ENCODE measurements around the gene TOR1AIP2. TPM values are rescaled to one million over a fixed set of nuclear protein-coding genes. Genes with fewer than 3 reads are reported as not detected.
"Not testable (repeated sequence)": the region's sequence is repeated elsewhere in the genome, so short reads cannot be mapped to it uniquely, and the experiment has no call there.

TOR1AIP2 gene
- total and polyA plus RNA-seq, 4 donors, result 9.4 to 64.7 (median 36.1) TPM

DNA sequence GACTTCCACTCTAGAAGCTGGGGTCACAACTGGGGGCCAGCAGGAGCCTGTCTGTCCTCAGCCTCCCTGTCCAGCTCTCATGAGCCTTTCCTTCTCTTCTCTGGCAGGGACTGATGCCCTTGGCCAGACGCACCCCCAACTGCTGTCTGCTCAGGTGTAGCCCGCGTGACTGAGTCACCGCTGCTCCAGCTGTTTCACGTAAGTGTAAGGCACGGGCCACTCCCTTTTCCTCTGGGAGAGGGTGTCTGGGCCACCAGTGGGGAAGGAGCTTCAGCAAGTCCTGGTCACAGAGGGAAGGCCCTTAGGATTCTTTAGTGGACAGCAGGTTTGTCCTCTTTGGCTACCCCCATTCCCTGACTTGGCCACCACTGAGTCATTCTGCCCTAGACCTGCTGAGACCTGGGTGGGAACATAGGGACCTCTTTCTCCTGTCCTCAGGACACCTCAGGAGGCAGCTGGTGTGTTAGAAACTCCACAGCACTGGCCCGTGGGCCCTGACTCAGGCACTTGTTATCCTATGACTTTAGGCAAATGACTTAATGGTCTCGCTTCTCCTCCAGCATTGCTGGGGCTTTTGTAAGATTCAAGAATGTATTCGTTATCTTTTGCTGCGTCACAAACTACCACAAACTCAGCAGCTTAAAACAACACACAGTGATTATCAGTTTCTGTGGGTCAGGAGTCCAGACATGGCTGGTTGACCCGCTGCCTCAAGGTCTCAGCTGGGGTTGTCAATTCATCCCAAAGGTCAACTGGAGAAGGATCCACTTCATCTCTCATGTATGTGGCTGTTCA, 69.7 kb downstream of the TOR1AIP2 start:
- WGBS, 2 donors, result 85 to 88% methylated on average over 11 of the region's 11 CpGs
- H3K27me3 ChIP-seq (ENCODE audit: control insufficient read depth in 1 of 2, insufficient read depth in 2 of 2, low read length in 1 of 2), result no peaks in the 10 kb centered on the region
- no peaks in the 10 kb centered on the region for H3K9me3 ChIP-seq (ENCODE audit: control insufficient read depth, low read length)
- H3K4me1 ChIP-seq (ENCODE audit: control insufficient read depth in 1 of 2, insufficient read depth in 2 of 2, low read length in 2 of 2), result no peaks in the 10 kb centered on the region
- H3K4me3 ChIP-seq (ENCODE audit: low read length in 2 of 2), result no peak overlapping the region
- intact Hi-C loops (cut with DNase I), result no loop called here
- no peaks in the 10 kb centered on the region for H3K36me3 ChIP-seq (ENCODE audit: control insufficient read depth in 1 of 2, insufficient read depth in 2 of 2, low read length in 1 of 2)
- no peak for DNase-seq
- ATAC-seq (ENCODE audit: low FRiP score), result no peak
- no peak overlapping the region for H3K27ac ChIP-seq (ENCODE audit: low read depth in 1 of 2, low read length in 2 of 2)

DNA sequence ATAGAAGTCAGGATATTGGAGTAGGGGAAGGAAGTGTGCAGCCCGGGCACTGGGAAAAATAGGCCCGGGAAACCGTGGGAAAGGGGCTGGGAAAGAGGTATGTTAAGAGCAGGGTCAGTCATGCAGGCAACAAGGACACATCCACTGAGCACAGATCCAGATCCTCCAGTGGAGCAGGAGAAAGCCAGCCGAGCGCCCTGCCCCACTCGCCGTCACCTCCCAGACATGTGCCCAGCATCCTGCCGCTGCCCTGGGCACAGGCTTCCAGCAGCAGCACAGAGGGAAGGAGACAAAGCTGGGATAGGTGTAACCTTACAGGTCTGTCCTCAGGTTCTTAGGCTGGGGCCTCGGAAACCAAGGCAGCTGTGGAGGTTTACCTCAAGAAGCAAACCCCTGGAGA, 70.3 kb downstream of the TOR1AIP2 start:
- no peak for ATAC-seq (ENCODE audit: low FRiP score)
- no peaks in the 10 kb centered on the region for H3K27me3 ChIP-seq (ENCODE audit: control insufficient read depth in 1 of 2, insufficient read depth in 2 of 2, low read length in 1 of 2)
- intact Hi-C loops (cut with DNase I), result no loop called here
- no peak for DNase-seq
- H3K4me3 ChIP-seq (ENCODE audit: low read length in 2 of 2), result no peak overlapping the region
- 88 to 92% methylated on average over 9 of the region's 9 CpGs for WGBS, 2 donors
- no peaks in the 10 kb centered on the region for H3K4me1 ChIP-seq (ENCODE audit: control insufficient read depth in 1 of 2, insufficient read depth in 2 of 2, low read length in 2 of 2)
- H3K9me3 ChIP-seq (ENCODE audit: control insufficient read depth, low read length), result no peaks in the 10 kb centered on the region
- no peaks in the 10 kb centered on the region for H3K36me3 ChIP-seq (ENCODE audit: control insufficient read depth in 1 of 2, insufficient read depth in 2 of 2, low read length in 1 of 2)
- no peak overlapping the region for H3K27ac ChIP-seq (ENCODE audit: low read depth in 1 of 2, low read length in 2 of 2)

DNA sequence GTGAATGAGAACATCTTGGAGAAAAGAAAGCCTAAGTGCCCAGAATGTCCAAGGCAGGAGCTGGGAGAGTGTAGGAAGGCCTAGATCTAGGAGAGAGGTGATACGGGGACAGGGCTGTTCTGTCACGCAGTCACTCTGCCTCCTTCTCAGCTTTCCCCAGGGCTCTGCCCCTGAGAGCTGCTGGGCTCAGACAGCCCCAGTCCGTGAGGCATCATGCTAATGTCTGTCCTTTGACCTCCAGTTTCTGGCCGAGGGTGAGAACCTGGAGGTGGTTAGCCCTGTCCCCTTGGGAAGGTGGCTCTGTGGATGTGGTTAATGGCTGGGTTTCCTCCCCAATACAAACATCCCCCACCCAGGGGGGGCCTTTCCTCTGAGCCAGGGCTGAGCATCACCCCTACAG, 71.3 kb downstream of the TOR1AIP2 start:
- whole genome bisulfite sequencing, 2 donors, result 83 to 85% methylated on average over 4 of the region's 4 CpGs
- Histone ChIP-seq H3K36me3 (ENCODE audit: control insufficient read depth in 1 of 2, insufficient read depth in 2 of 2, low read length in 1 of 2) (no peaks in the 10 kb centered on the region), H3K9me3 (ENCODE audit: control insufficient read depth, low read length) (no peaks in the 10 kb centered on the region), H3K27me3 (ENCODE audit: control insufficient read depth in 1 of 2, insufficient read depth in 2 of 2, low read length in 1 of 2) (no peaks in the 10 kb centered on the region), H3K27ac (ENCODE audit: low read depth in 1 of 2, low read length in 2 of 2) (no peak overlapping the region), H3K4me3 (ENCODE audit: low read length in 2 of 2) (no peak overlapping the region), H3K4me1 (ENCODE audit: control insufficient read depth in 1 of 2, insufficient read depth in 2 of 2, low read length in 2 of 2) (no peaks in the 10 kb centered on the region)
- ATAC-seq (ENCODE audit: low FRiP score), result no peak
- no peak for DNase-seq
- intact Hi-C loops (cut with DNase I), result no loop called here

DNA sequence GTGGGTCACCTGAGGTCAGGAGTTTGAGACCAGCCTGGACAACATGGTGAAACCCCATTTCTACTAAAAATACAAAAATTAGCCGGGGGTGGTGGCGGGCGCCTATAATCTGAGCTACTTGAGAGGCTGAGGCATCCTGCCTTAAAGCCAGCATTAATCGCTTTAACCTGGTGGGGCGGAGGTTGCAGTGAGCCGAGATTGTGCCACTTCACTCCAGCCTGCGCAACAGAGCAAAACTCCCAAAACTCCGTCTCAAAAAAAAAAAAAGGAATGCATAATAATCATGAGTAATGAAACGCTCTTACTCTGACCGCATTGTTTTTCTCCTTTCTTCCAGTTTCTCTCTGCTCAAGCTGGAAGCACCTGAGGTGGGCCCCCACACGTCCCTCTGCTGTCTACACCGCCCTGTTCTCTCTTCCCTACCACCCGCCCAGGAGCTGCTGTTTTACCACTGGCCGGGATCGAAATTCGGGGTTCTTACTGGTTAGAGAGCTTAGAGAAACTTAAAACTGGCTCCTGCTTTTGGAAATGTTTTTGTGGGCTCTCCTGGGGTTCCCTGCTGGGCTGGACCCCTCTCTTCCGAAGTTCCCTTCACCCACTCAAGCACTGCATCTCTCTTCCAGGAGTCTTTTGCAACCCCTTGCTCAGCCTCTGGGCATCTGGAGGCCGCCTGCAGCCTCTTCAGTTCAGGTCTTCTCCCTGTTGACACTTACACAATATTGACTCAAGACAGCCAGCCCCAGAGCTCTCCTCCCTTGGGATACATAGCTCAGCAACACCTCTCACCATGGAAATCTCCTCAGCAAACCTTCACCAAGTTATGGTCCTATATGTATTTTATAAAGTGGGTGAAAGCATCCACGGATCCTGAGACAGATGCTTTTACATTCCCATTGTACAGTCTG, 72.1 kb downstream of the TOR1AIP2 start:
- Histone ChIP-seq H3K4me3 (ENCODE audit: low read length in 2 of 2) (no peak overlapping the region), H3K36me3 (ENCODE audit: control insufficient read depth in 1 of 2, insufficient read depth in 2 of 2, low read length in 1 of 2) (no peaks in the 10 kb centered on the region)
- 93% methylated on average over 19 of the region's 19 CpGs for whole genome bisulfite sequencing, 2 donors

DNA sequence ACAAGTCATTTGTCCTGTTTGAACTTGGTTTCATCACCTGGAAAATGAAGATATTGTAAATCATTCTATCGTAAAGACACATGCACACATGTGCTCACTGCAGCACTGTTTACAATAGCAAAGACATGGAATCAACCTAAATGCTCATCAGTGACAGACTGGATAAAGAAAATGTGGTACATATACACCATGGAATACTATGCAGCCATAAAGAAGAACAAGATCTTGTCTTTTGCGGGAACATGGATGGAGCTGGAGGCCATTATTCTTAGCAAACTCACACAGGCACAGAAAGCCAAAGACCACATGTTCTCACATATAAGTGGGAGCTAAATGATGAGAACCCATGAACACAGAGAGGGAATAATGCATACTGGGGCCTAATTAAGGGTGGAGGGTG, 73.2 kb downstream of the TOR1AIP2 start:
- H3K9me3 ChIP-seq (ENCODE audit: control insufficient read depth, low read length); H3K27ac ChIP-seq (ENCODE audit: low read depth in 1 of 2, low read length in 2 of 2); ATAC-seq (ENCODE audit: low FRiP score); H3K27me3 ChIP-seq (ENCODE audit: control insufficient read depth in 1 of 2, insufficient read depth in 2 of 2, low read length in 1 of 2); DNase-seq; H3K36me3 ChIP-seq (ENCODE audit: control insufficient read depth in 1 of 2, insufficient read depth in 2 of 2, low read length in 1 of 2); intact Hi-C loops (cut with DNase I); H3K4me3 ChIP-seq (ENCODE audit: low read length in 2 of 2); H3K4me1 ChIP-seq (ENCODE audit: control insufficient read depth in 1 of 2, insufficient read depth in 2 of 2, low read length in 2 of 2): not testable (repeated sequence)
- WGBS, 2 donors, result 99% methylated on average over 2 of the region's 2 CpGs

More for the DNA sequence above, 72.1 kb downstream of the TOR1AIP2 start:
- intact Hi-C loops (cut with DNase I), result no loop called here
- DNase-seq (peak in 1 of 2 donors; percentile 66), ATAC-seq (ENCODE audit: low FRiP score) (no peak)
- Histone ChIP-seq H3K9me3 (ENCODE audit: control insufficient read depth, low read length) (no peaks in the 10 kb centered on the region), H3K4me1 (ENCODE audit: control insufficient read depth in 1 of 2, insufficient read depth in 2 of 2, low read length in 2 of 2) (no peaks in the 10 kb centered on the region), H3K27ac (ENCODE audit: low read depth in 1 of 2, low read length in 2 of 2) (no peak overlapping the region), H3K27me3 (ENCODE audit: control insufficient read depth in 1 of 2, insufficient read depth in 2 of 2, low read length in 1 of 2) (no peaks in the 10 kb centered on the region)

DNA sequence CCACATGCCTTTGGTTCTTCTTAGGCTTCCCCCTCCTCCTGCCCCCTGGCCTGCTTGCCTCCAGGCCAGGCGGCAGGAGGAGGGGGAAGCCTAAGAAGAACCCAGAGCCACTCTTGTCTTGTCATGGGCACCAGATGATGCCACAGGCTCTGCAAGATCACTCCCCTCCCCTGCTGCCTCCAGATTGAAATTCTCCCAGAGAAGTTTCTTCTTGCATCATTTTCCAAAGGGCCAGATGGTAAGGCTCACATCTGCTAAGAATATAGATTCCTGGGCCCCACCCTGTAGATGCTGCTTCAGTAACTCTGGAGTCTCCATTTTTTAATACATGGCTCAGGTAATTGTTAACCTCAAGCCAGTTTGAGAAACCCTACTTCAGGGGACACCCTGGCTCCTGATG, 73.7 kb downstream of the TOR1AIP2 start:
- WGBS, 2 donors, result 83 to 97% methylated on average over 1 of the region's 1 CpG
- Histone ChIP-seq H3K4me3 (ENCODE audit: low read length in 2 of 2) (no peak overlapping the region), H3K27me3 (ENCODE audit: control insufficient read depth in 1 of 2, insufficient read depth in 2 of 2, low read length in 1 of 2) (no peaks in the 10 kb centered on the region), H3K4me1 (ENCODE audit: control insufficient read depth in 1 of 2, insufficient read depth in 2 of 2, low read length in 2 of 2) (no peaks in the 10 kb centered on the region), H3K36me3 (ENCODE audit: control insufficient read depth in 1 of 2, insufficient read depth in 2 of 2, low read length in 1 of 2) (no peaks in the 10 kb centered on the region), H3K9me3 (ENCODE audit: control insufficient read depth, low read length) (no peaks in the 10 kb centered on the region), H3K27ac (ENCODE audit: low read depth in 1 of 2, low read length in 2 of 2) (no peak overlapping the region)
- intact Hi-C loops (cut with DNase I), result no loop called here
- ATAC-seq (ENCODE audit: low FRiP score) (no peak), DNase-seq (no peak)

DNA sequence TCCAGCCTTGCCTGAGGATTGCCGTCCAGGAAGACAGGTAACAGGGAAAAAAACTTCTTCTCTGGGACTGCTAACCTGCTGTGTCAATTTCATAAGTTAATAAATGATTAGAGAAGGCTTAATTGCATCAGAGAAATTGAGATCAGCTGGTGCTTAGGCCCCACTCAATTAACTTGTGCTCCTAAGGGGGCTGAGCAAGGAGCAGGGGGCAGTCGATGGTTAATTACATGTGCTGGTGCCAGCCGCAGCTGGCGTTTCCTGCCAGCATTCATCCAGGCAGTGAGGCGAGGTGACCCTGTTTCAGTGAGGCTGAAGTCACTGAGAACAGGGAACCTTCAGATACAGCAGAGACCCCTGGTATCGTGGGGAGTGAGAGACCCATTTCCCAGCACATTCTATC, 74.5 kb downstream of the TOR1AIP2 start:
- intact Hi-C loops (cut with DNase I), result no loop called here
- DNase-seq (no peak), ATAC-seq (ENCODE audit: low FRiP score) (no peak)
- H3K36me3 ChIP-seq (ENCODE audit: control insufficient read depth in 1 of 2, insufficient read depth in 2 of 2, low read length in 1 of 2), result no peaks in the 10 kb centered on the region
- H3K27me3 ChIP-seq (ENCODE audit: control insufficient read depth in 1 of 2, insufficient read depth in 2 of 2, low read length in 1 of 2), result no peaks in the 10 kb centered on the region
- no peak overlapping the region for H3K27ac ChIP-seq (ENCODE audit: low read depth in 1 of 2, low read length in 2 of 2)
- no peaks in the 10 kb centered on the region for H3K4me1 ChIP-seq (ENCODE audit: control insufficient read depth in 1 of 2, insufficient read depth in 2 of 2, low read length in 2 of 2)
- no peaks in the 10 kb centered on the region for H3K9me3 ChIP-seq (ENCODE audit: control insufficient read depth, low read length)
- H3K4me3 ChIP-seq (ENCODE audit: low read length in 2 of 2), result no peak overlapping the region
- 73 to 80% methylated on average over 6 of the region's 6 CpGs for WGBS, 2 donors

DNA sequence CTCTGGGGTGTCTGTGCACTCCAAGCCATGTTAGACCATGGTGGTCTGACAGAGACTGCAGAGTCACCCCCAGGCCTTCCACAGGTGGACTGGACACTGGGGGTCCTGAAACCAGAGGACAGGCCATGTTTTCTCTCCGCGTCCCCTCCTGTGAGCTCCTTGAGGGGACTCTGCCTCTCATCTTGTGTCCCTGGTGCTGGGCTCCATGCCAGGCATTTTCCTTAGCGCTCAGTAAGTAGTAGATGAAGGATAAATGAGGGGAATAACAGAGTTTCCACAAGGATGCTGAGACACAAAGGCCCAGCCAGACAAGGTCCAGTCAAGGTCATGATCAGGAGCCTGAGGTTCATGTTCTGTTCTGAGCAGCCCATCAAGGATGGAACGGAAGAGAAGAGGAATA, 77.1 kb downstream of the TOR1AIP2 start:
- Histone ChIP-seq H3K4me1 (ENCODE audit: control insufficient read depth in 1 of 2, insufficient read depth in 2 of 2, low read length in 2 of 2) (no peaks in the 10 kb centered on the region), H3K36me3 (ENCODE audit: control insufficient read depth in 1 of 2, insufficient read depth in 2 of 2, low read length in 1 of 2) (no peaks in the 10 kb centered on the region), H3K4me3 (ENCODE audit: low read length in 2 of 2) (no peak overlapping the region), H3K27me3 (ENCODE audit: control insufficient read depth in 1 of 2, insufficient read depth in 2 of 2, low read length in 1 of 2) (no peaks in the 10 kb centered on the region), H3K9me3 (ENCODE audit: control insufficient read depth, low read length) (no peaks in the 10 kb centered on the region), H3K27ac (ENCODE audit: low read depth in 1 of 2, low read length in 2 of 2) (no peak overlapping the region)
- intact Hi-C loops (cut with DNase I), result no loop called here
- DNase-seq (no peak), ATAC-seq (ENCODE audit: low FRiP score) (no peak)
- 93 to 94% methylated on average over 4 of the region's 4 CpGs for WGBS, 2 donors
